GM19467 (cell line): ENCODE results near the gene TSPAN9.

Experiments used
- ATAC-seq: cut with Tn5 transposase; IDR thresholded peaks from one replicate; pipeline ENCODE4 v1.9.1; 2021; ENCODE audit warnings: mild to moderate bottlenecking, moderate library complexity; ENCODE audit not compliant: unreplicated experiment

TSPAN9 gene

DNA sequence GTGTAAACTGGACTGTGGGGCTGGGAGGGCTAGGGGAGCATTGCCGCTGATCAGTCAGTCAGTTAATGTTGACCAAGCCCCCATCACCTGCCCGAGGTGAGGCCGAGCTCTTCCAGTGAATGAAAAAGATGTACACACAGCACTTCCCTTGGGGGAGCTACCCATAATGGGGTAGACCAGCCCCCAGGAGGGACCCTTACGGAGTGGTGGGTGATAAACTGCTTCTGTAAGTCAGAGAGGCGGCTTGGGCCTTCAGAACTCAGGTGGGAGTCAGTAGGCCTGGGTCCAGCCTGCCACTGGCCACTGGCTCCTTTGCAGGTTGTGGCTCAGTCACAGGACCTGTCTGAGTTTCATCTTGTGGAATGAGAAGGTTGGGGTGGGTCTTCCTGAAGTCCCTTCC is 43.5 kb downstream of the TSPAN9 start:
- ATAC-seq = no peak

GRCh38 chr12:3122841-3123678 is 45.9 kb downstream of the TSPAN9 start:
- no peak for ATAC-seq

DNA sequence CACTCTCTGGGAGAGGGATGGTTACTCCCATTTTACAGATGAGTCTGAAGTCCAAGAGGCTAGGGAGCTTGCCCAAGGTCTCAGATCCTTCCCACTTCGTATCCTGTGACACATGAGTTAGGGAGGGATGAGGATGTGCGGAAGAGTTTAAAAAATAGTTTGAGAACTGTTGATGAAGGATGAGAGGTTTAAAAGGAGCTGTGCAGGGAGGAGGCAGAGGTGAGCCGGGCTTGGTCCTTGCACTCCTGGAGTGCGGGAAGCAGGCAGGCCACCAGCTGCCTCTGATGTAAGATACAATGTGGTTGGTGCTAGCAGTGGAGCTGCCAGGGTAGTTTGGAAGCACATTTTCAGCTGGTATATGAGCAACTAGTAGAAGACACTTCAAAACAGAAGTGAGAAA is 46.5 kb downstream of the TSPAN9 start:
- ATAC-seq = no peak

DNA sequence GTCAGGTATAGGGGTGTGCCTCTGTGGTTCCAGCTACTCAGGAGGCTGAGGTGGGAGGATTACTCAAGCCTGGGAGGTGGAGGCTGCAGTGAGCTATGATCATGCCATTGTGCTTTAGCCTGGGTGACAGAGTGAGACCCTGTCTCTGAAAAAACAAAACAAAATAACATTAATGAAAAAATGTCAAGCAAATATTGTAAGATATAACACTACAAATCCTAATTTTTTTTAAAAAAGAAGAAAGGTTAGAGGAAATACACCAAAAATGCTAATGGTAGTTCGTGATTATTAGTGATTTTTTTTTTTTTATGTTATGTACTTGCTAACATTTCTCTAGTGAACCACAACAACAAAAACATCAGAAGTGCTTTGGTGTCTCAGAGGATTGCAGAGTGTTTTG is 47.7 kb downstream of the TSPAN9 start:
- ATAC-seq = no peak

DNA sequence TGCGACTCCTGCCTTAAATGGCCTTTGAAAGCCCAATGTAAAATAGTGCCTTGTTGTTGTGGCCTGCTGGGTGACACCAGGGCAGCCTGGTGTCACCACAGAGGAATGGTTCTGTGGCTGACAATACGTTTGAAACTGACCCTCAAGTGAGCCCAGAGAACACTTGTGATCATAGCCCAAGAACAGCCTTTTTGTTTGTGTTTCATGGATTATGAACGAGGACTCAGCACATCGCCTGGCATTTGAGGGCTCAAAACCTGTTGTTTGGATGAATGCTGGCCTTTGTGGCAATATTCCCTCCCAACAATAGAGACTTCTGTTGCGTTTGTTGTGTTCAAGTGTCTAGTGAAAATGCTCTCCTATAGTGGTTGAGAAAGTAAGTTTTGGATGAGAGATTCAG is 48.5 kb downstream of the TSPAN9 start:
- ATAC-seq = no peak

- no peak for ATAC-seq
Observed at GRCh38 chr12:3127832-3128231, 50.7 kb downstream of the TSPAN9 start.

- no peak for ATAC-seq
Observed at GRCh38 chr12:3128498-3129293, 51.5 kb downstream of the TSPAN9 start.

DNA sequence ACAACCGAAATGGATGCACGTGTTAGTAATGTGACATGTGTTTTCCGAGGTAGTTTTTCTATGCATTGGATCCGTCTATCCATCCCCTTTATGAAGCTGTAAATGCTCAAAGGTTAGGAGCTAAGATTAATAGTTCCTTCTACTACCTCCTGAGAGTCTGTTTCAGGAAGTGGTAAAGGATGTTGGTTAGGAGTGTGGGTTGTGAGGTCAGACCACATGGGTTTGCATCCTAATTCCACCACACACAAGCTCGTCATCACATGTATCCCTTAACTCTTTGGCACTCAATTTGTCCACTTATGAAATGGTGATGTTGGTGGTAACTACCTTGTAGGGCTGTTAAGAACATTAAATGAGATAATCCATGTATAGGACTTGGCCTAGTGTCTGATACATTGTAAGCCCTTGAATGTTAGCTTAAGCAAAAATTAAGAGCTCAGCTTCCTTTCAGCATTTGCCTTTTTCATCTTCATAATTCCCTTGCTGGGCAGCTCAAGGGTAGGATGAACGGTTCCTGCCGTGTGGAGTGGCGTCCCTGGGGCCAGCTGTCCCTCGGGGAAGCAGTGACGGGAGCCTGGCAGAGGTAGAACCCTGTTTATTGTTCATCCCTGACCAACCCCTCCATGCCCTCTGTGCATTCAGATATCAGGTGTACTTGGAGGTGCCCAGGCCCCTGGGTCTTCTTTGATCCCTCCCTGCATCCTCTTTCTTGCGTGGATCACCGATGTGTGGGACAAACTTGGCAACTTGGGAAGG is 52.3 kb downstream of the TSPAN9 start:
- ATAC-seq = no peak

- ATAC-seq = no peak
Observed at GRCh38 chr12:3130057-3130830, 53.1 kb downstream of the TSPAN9 start.

GRCh38 chr12:3131129-3131528 is 54.0 kb downstream of the TSPAN9 start:
- ATAC-seq = no peak

- no peak for ATAC-seq
Observed at GRCh38 chr12:3132636-3133404, 55.6 kb downstream of the TSPAN9 start.

- ATAC-seq = no peak
Observed at GRCh38 chr12:3133405-3133783, 56.2 kb downstream of the TSPAN9 start.

DNA sequence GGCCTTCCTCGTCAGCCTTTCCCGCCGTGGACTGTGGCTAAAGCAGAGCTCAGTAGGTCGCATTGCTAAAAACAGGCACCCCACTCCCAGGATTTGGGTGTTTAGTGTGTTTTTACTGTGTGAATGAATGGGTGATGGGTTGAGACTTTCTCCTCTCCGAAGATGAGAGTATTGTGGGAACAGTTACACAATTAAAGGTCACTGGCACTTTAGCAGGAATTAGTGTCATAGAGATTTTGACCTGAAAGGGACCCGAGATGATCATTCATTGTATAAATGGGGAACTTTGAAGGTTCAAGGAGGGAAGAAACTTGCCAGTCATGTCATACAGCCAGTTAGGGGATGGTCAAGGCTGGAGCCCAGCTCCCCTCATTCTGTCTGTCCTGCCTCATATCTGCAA is 56.9 kb downstream of the TSPAN9 start:
- no peak for ATAC-seq

- no peak for ATAC-seq
Observed at GRCh38 chr12:3134526-3135135, 57.5 kb downstream of the TSPAN9 start.

DNA sequence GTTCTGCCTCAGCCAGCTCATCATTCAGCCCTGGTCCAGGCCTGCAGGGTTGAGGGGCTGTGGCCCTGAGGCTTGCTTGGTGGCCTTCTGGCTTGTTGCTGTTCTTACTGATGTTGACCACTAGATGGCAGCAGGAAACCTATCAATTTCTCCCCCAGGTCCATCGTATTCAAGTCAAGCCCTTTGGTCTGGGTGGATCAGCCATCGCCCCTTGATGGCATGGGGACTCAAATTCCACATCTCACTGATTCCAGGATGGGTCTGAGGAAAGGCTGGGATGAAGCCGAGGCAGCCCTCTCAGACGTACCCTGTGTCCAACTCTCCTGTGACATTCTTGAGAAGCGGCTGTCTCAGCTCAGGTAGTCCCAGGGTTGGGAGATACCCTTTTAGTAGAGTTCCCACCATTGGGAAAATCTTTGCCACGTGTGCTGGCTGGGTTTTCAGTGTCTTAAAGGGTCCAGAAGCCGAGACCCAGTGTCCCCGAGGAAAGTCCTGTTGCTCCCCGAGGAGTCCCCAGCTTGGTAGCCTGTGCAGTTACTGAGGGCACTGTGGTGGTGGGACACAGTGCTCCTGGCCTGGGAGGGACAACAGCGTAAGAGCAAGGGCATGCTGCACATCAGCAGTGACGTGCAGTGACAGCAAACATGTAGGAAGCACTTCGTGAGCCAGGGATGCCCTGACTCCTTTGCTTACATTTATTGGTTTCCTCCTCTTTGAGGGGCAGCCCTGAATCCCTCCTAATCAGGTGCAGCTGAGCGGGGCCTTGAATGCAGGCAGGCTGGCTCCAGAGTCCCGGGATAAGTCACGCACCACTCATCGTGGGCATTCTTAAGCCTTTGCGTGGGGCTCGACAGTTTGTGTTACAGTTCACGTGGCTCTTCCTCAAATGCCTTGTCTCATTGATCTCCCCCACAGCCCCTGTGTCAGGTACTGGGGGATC is 58.6 kb downstream of the TSPAN9 start:
- no peak for ATAC-seq

DNA sequence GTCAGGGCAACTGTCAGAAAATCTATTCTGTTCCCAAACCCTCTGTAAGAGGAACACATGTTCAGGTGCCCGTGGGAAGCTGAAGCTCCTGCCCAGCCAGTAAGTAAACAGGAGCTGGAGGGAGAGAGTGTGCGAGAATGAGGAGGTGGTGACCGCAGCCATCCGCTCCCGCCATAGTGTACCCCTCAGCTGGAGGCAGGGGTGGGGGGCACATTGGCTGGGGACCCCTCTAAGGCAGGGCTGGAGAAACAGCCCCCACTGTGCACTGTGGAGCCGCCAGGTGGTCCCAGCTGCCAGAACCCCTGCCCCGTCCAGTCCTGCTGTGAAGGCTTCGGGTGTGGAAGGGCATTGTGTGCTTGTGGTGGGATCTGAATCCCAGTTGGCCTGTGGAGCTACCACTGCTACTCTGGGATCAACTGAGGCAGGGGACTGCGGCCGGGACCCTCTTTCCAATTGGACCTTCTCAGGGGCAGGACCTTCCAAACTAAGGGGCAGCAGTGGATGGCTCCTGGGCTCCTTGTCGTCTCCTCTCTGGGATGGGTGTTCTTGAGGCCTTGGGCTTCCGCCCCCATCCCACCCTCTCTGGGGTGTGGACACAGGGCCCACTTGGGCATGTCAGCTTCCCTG is 59.6 kb downstream of the TSPAN9 start:
- ATAC-seq = no peak

DNA sequence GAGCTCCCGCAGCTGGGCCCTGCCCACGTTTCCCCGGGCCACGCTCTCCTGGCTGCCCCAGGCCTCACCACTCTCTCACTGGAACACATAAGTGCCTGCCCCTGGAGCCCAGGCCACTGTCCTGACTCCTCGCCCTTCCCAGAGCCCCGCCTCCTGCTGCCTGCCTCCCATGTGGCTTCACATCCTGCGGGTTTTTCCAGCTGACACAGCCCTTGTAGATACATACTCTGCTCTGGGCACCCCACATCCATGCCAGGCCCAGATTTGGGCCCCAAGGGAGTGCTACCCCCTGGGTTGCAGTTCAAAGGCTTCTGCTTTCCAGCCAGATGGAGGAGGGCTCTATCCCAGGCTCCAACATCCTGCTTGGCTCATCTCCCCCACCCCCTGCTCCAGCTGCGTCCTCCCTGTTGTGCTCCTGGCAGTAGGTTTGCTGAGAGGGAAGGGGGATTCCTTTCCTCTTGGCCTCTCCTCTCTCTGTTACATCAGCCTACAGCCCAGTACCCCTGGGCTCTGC is 60.1 kb downstream of the TSPAN9 start:
- no peak for ATAC-seq
